Measurements from ENCODE around the gene TCERG1L.

TCERG1L gene

DNA sequence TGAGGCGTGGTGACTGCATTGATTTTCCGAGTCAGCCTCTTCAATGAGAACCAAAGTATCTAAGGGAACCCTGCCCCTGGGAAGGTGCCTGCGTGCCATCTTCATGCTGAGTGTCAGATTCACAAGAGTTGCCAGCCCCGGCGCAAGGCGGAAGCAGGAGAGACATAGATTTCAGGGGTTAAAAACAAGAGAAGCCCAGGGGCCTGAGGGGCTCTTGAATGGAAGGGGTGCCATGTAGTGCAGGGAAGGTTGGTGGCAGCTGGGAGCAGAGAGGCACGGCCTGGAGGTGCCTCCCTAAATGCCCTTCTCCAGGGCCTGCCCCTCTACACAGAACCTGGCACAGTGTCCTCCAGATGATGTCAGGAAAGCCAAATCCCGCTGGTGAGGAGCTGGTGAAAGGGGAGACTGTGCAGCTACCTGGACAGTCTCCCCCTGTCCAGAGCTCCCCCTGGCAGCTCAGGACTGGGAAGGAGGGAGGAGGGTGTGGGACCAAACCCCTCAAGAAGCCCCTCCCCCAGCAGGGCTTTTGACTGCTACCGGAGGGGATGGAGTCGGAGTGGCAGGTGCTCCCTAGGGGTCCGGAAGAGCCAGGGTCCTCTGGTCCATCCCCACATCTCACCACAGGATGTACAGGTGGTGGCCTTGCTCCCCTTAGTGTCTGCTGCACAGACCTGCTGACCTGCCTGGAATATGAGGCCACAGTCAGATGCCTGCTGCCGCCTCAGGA lies 137.9 kb downstream of the TCERG1L start:
- DNase-seq, result no peak
- no peaks in the 10 kb centered on the region for H3K4me1 ChIP-seq (ENCODE audit: control extremely low read depth in 1 of 4, control insufficient read depth in 4 of 4, insufficient read depth in 4 of 4, low read length in 3 of 4)
- 88% methylated on average over 12 of the region's 12 CpGs for WGBS (ENCODE audit: insufficient coverage)
- no peaks in the 10 kb centered on the region for H3K36me3 ChIP-seq (ENCODE audit: control insufficient read depth in 4 of 4, insufficient read depth in 4 of 4, low read length in 3 of 4)
- H3K9me3 ChIP-seq (ENCODE audit: control extremely low read depth in 1 of 5, control insufficient read depth in 4 of 5, insufficient read depth in 2 of 5, low read depth in 1 of 5, low read length in 4 of 5), result peaks cover 0 to 10% (median 5%) of the 10 kb centered on the region in 5 experiments
- POLR2A ChIA-PET, result no interaction called here
- H3K27ac ChIP-seq (ENCODE audit: insufficient read depth in 1 of 2, low read depth in 1 of 2, low read length in 2 of 2, poor library complexity in 1 of 2, severe bottlenecking in 2 of 2), result no peak overlapping the region
- H3K27me3 ChIP-seq (replicated peaks in 2 of 5; ENCODE audit: control insufficient read depth in 4 of 5, insufficient read depth in 5 of 5, low read length in 4 of 5), result peaks cover 0 to 4% (median 2%) of the 10 kb centered on the region in 5 experiments
- CTCF ChIA-PET, result no interaction called here
- no peak overlapping the region for H3K4me3 ChIP-seq (ENCODE audit: control insufficient read depth in 1 of 7, extremely low read depth in 1 of 7, insufficient read depth in 4 of 7, low read depth in 2 of 7, low read length in 6 of 7)

DNA sequence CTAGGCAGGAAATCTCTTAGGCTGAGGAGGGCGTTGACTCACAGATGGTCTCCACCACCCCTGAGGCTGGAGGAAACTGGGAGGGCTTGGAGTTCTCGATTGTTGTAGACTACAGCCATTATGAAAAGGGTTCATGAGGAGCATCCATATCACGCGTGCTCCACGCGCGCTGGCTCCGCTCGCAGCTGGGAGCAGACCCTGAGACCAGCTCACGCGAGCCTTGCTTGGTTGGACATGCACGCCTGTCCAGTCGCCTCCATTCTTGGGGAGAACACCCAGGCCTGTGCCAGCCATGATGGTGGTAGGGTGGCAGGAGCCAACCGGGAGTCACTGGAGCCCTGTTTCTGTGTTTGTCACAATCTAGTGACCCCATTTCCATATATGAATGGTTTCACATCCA lies 139.1 kb downstream of the TCERG1L start:
- Histone ChIP-seq H3K27ac (ENCODE audit: insufficient read depth in 1 of 2, low read depth in 1 of 2, low read length in 2 of 2, poor library complexity in 1 of 2, severe bottlenecking in 2 of 2) (no peak overlapping the region), H3K4me3 (ENCODE audit: control insufficient read depth in 1 of 7, extremely low read depth in 1 of 7, insufficient read depth in 4 of 7, low read depth in 2 of 7, low read length in 6 of 7) (no peak overlapping the region), H3K27me3 (replicated peaks in 2 of 5; ENCODE audit: control insufficient read depth in 4 of 5, insufficient read depth in 5 of 5, low read length in 4 of 5) (peaks cover 0 to 4% (median 2%) of the 10 kb centered on the region in 5 experiments), H3K36me3 (ENCODE audit: control insufficient read depth in 4 of 4, insufficient read depth in 4 of 4, low read length in 3 of 4) (no peaks in the 10 kb centered on the region), H3K4me1 (ENCODE audit: control extremely low read depth in 1 of 4, control insufficient read depth in 4 of 4, insufficient read depth in 4 of 4, low read length in 3 of 4) (no peaks in the 10 kb centered on the region), H3K9me3 (ENCODE audit: control extremely low read depth in 1 of 5, control insufficient read depth in 4 of 5, insufficient read depth in 2 of 5, low read depth in 1 of 5, low read length in 4 of 5) (peaks cover 0 to 8% (median 5%) of the 10 kb centered on the region in 5 experiments)
- DNase-seq, result no peak
- ChIA-PET CTCF (no interaction called here), POLR2A (no interaction called here)
- WGBS (ENCODE audit: insufficient coverage), result 94% methylated on average over 11 of the region's 14 CpGs

DNA sequence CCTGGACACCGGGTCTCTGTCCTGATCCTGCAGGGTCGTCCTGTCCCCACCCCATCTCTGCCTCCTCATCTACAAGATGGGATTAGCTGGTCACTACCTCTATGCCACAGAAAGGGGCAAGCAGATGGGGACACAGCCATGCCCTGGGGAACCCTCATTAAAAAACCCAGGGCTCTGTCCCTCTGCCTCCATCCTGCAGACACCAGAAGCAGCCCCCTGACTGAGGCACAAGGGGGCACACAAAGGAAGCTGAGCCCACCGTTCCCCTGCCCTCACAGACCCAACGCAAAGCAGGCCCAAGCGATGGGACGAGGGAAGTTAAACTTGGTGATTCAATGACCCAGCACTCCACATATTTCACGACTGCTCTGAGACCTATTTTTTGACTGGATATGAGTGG lies 142.4 kb downstream of the TCERG1L start:
- no peak overlapping the region for H3K27ac ChIP-seq (ENCODE audit: insufficient read depth in 1 of 2, low read depth in 1 of 2, low read length in 2 of 2, poor library complexity in 1 of 2, severe bottlenecking in 2 of 2)
- no peak for DNase-seq
- CTCF ChIA-PET, result no interaction called here
- H3K4me1 ChIP-seq (ENCODE audit: control extremely low read depth in 1 of 4, control insufficient read depth in 4 of 4, insufficient read depth in 4 of 4, low read length in 3 of 4), result no peaks in the 10 kb centered on the region
- H3K36me3 ChIP-seq (ENCODE audit: control insufficient read depth in 4 of 4, insufficient read depth in 4 of 4, low read length in 3 of 4), result no peaks in the 10 kb centered on the region
- no peaks in the 10 kb centered on the region for H3K9me3 ChIP-seq (ENCODE audit: control extremely low read depth in 1 of 5, control insufficient read depth in 4 of 5, insufficient read depth in 2 of 5, low read depth in 1 of 5, low read length in 4 of 5)
- H3K27me3 ChIP-seq (replicated peaks in 2 of 5; ENCODE audit: control insufficient read depth in 4 of 5, insufficient read depth in 5 of 5, low read length in 4 of 5), result peaks cover 0 to 6% (median 2%) of the 10 kb centered on the region in 5 experiments
- WGBS (ENCODE audit: insufficient coverage), result 78% methylated on average over 6 of the region's 7 CpGs
- POLR2A ChIA-PET, result no interaction called here
- H3K4me3 ChIP-seq (ENCODE audit: control insufficient read depth in 1 of 7, extremely low read depth in 1 of 7, insufficient read depth in 4 of 7, low read depth in 2 of 7, low read length in 6 of 7), result no peak overlapping the region

DNA sequence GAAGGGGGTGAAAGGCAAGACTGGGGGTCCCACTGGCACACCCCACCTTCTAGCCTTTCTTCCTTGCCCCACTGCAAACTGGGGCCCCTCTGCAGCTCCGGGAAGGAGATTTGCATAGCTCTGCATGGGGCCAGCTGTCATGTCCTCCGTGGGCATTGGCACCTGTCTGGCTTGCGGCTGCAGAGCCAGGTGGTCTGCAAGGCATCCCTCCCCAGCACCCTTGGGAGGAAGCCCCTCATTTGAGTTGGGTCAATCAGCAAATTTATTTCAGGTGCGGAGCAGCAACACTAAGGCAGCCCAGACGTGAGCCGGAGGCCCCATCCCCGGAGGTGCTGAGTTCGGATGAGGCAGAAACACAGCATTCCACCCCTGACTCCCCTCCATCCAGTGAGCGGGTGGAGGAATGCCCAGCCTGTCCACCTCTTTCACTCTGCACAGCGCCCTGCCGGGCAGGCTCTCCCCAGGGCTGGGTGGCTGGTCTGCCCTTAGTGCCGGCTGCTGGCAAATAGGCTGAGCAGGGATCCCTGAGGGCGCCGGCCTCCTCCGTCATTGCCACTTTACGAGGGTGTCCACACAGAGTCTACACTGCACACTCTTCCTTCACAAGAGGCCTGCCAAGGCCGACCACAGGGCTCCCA lies 143.2 kb downstream of the TCERG1L start:
- POLR2A ChIA-PET, result no interaction called here
- Histone ChIP-seq H3K36me3 (ENCODE audit: control insufficient read depth in 4 of 4, insufficient read depth in 4 of 4, low read length in 3 of 4) (no peaks in the 10 kb centered on the region), H3K4me1 (ENCODE audit: control extremely low read depth in 1 of 4, control insufficient read depth in 4 of 4, insufficient read depth in 4 of 4, low read length in 3 of 4) (no peaks in the 10 kb centered on the region), H3K27ac (ENCODE audit: insufficient read depth in 1 of 2, low read depth in 1 of 2, low read length in 2 of 2, poor library complexity in 1 of 2, severe bottlenecking in 2 of 2) (no peak overlapping the region), H3K4me3 (ENCODE audit: control insufficient read depth in 1 of 7, extremely low read depth in 1 of 7, insufficient read depth in 4 of 7, low read depth in 2 of 7, low read length in 6 of 7) (no peak overlapping the region), H3K9me3 (ENCODE audit: control extremely low read depth in 1 of 5, control insufficient read depth in 4 of 5, insufficient read depth in 2 of 5, low read depth in 1 of 5, low read length in 4 of 5) (no peaks in the 10 kb centered on the region), H3K27me3 (replicated peaks in 2 of 5; ENCODE audit: control insufficient read depth in 4 of 5, insufficient read depth in 5 of 5, low read length in 4 of 5) (peaks cover 0 to 6% (median 2%) of the 10 kb centered on the region in 5 experiments)
- 91% methylated on average over 11 of the region's 17 CpGs for WGBS (ENCODE audit: insufficient coverage)
- CTCF ChIA-PET, result no interaction called here
- no peak for DNase-seq

DNA sequence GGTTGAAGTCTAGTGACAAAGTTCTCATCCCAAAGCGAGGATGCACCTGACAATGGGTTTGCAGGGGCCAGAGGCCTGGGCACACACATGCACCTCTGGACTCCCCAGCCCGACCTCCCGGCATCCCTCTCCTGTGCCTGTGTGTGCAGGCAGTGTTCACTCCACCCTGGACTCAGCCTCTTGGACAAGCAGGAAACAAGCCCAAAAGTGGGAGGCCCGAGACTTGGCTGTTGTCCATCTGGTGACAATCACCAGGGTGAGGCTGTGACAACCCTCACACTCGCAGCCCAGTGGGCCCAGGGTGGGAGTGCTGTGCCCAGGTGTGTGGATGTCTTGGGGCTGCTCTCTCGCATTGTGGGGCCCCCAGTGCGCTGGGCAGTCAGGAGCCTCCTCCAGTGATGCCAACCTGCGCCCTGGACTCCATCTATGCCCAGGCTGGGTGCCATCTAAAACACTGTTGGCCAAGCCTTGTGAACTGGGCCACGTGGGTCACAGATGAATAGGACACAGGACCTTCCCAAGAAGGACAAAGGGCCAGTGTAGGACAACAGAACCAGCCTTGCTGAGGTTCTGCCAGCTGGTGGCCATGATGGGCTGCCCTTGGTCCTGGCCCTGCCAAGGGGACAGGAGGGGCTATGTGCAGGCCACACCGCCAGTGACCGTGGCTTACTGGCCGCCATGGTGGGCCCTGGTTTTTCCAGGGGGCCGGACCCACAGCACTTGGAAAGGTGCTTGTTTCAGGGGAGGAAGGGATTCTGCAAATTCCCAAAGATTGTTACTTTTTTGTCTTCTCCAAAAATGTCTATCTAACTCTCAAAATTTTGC lies 144.3 kb downstream of the TCERG1L start:
- H3K36me3 ChIP-seq (ENCODE audit: control insufficient read depth in 4 of 4, insufficient read depth in 4 of 4, low read length in 3 of 4), result no peaks in the 10 kb centered on the region
- 92% methylated on average over 12 of the region's 13 CpGs for WGBS (ENCODE audit: insufficient coverage)
- H3K9me3 ChIP-seq (ENCODE audit: control extremely low read depth in 1 of 5, control insufficient read depth in 4 of 5, insufficient read depth in 2 of 5, low read depth in 1 of 5, low read length in 4 of 5), result no peaks in the 10 kb centered on the region
- CTCF ChIA-PET, result no interaction called here
- no peak overlapping the region for H3K27ac ChIP-seq (ENCODE audit: insufficient read depth in 1 of 2, low read depth in 1 of 2, low read length in 2 of 2, poor library complexity in 1 of 2, severe bottlenecking in 2 of 2)
- no peak overlapping the region for H3K4me3 ChIP-seq (ENCODE audit: control insufficient read depth in 1 of 7, extremely low read depth in 1 of 7, insufficient read depth in 4 of 7, low read depth in 2 of 7, low read length in 6 of 7)
- POLR2A ChIA-PET, result no interaction called here
- H3K27me3 ChIP-seq (replicated peaks in 2 of 5; ENCODE audit: control insufficient read depth in 4 of 5, insufficient read depth in 5 of 5, low read length in 4 of 5), result peaks cover 0 to 12% (median under 1%) of the 10 kb centered on the region in 5 experiments
- no peak for DNase-seq
- no peaks in the 10 kb centered on the region for H3K4me1 ChIP-seq (ENCODE audit: control extremely low read depth in 1 of 4, control insufficient read depth in 4 of 4, insufficient read depth in 4 of 4, low read length in 3 of 4)

DNA sequence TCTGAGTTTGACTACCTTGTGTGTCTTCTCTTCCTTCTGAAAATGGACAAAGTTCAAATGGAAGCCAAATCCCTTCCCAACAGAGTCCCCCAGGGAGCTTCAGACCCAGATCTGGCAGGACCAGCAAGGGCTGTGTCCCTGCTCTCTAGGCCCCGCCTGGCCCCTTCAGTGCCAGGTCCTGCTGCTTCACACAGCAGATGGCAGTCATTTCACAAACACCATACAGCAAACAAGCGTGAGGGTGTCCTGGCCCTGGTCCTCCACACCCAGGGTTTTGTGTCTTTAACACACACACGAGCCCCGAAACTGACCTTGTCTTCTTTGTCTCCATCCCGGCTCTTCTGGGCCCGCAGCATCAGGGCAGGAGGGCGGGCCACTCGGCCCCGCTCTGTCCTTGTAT lies 145.0 kb downstream of the TCERG1L start:
- Histone ChIP-seq H3K27ac (ENCODE audit: insufficient read depth in 1 of 2, low read depth in 1 of 2, low read length in 2 of 2, poor library complexity in 1 of 2, severe bottlenecking in 2 of 2) (no peak overlapping the region), H3K27me3 (replicated peaks in 2 of 5; ENCODE audit: control insufficient read depth in 4 of 5, insufficient read depth in 5 of 5, low read length in 4 of 5) (peaks cover 0 to 15% (median 0%) of the 10 kb centered on the region in 5 experiments), H3K4me3 (ENCODE audit: control insufficient read depth in 1 of 7, extremely low read depth in 1 of 7, insufficient read depth in 4 of 7, low read depth in 2 of 7, low read length in 6 of 7) (no peak overlapping the region), H3K4me1 (ENCODE audit: control extremely low read depth in 1 of 4, control insufficient read depth in 4 of 4, insufficient read depth in 4 of 4, low read length in 3 of 4) (no peaks in the 10 kb centered on the region), H3K36me3 (ENCODE audit: control insufficient read depth in 4 of 4, insufficient read depth in 4 of 4, low read length in 3 of 4) (no peaks in the 10 kb centered on the region), H3K9me3 (ENCODE audit: control extremely low read depth in 1 of 5, control insufficient read depth in 4 of 5, insufficient read depth in 2 of 5, low read depth in 1 of 5, low read length in 4 of 5) (no peaks in the 10 kb centered on the region)
- CTCF ChIA-PET, result no interaction called here
- no peak for DNase-seq
- 96% methylated on average over 9 of the region's 9 CpGs for WGBS (ENCODE audit: insufficient coverage)
- POLR2A ChIA-PET, result no interaction called here

DNA sequence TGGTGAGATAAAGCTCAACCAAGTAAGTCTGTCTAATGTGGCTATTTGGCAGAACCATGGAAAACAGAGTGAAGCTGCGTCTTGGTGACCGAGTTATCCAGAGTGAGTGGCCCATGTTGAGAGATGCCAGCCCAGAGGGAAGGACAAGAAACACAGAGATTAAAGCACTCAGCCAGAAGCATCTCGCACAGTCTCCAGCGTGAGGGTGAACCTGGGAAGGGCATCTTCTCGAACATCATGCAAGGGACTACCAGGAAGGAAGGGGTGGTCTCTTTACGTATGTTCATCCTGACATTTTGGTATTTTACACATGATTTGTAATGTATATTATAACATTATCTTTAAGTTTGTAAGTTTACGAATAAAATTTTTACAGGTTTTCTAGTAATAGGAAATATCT lies 146.4 kb downstream of the TCERG1L start:
- no peak for DNase-seq
- ChIA-PET CTCF (no interaction called here), POLR2A (no interaction called here)
- WGBS (ENCODE audit: insufficient coverage), result 94% methylated on average over 4 of the region's 7 CpGs
- Histone ChIP-seq H3K9me3 (ENCODE audit: control extremely low read depth in 1 of 5, control insufficient read depth in 4 of 5, insufficient read depth in 2 of 5, low read depth in 1 of 5, low read length in 4 of 5) (no peaks in the 10 kb centered on the region), H3K36me3 (ENCODE audit: control insufficient read depth in 4 of 4, insufficient read depth in 4 of 4, low read length in 3 of 4) (no peaks in the 10 kb centered on the region), H3K4me1 (ENCODE audit: control extremely low read depth in 1 of 4, control insufficient read depth in 4 of 4, insufficient read depth in 4 of 4, low read length in 3 of 4) (no peaks in the 10 kb centered on the region), H3K27ac (ENCODE audit: insufficient read depth in 1 of 2, low read depth in 1 of 2, low read length in 2 of 2, poor library complexity in 1 of 2, severe bottlenecking in 2 of 2) (no peak overlapping the region), H3K4me3 (ENCODE audit: control insufficient read depth in 1 of 7, extremely low read depth in 1 of 7, insufficient read depth in 4 of 7, low read depth in 2 of 7, low read length in 6 of 7) (no peak overlapping the region), H3K27me3 (replicated peaks in 2 of 5; ENCODE audit: control insufficient read depth in 4 of 5, insufficient read depth in 5 of 5, low read length in 4 of 5) (peaks cover 0 to 13% (median 0%) of the 10 kb centered on the region in 5 experiments)
